Measurements from ENCODE around the gene NLGN4Y.

GRCh38 chrY:14637551-14637950 is 113.2 kb downstream of the NLGN4Y start:
- TF ChIP-seq CTCF (IDR thresholded peaks at IDR 0.05) (no peak), POLR2A (IDR thresholded peaks at IDR 0.05) (no peak)
